Panc1 (cell line): ENCODE measurements around the gene FLRT1. TPM values are rescaled to one million over a fixed set of nuclear protein-coding genes. Genes with fewer than 3 reads are reported as not detected.

ENCODE experiments used
- ATAC-seq: fragments of 200-7000 bp; cut with Tn5 transposase; 2 replicates; pipeline ENCODE4 v1.9.1; 2020; ENCODE audit warnings: mild to moderate bottlenecking, moderate library complexity
- BruUV-seq: library from RNA; stranded (reverse); fragments of 400-500 nt; replicated peaks from 2 replicates; lab custom pipeline; 2021; lab: Mats Ljungman, UMichigan
- CTCF ChIA-PET: fragments of 300-600 bp; sonication (Branson Sonifier 250); formaldehyde crosslinking; loops from one replicate; lab custom pipeline; 2022; ENCODE audit warnings: antibody characterized with exemption; lab: Charles Lee
- POLR2A ChIA-PET: fragments of 300-600 bp; sonication (Branson Sonifier 250); formaldehyde crosslinking; loops from one replicate; lab custom pipeline; 2022; ENCODE audit warnings: antibody characterized with exemption; lab: Charles Lee
- DNase-seq: peaks from one replicate; pipeline ENCODE4 v3.0.0-alpha.2; 2010; ENCODE audit warnings: low read depth, low spot score
- H3K27ac ChIP-seq: 2 replicates; pipeline ENCODE4 v1.5.1; 2011; ENCODE audit warnings: mild to moderate bottlenecking, low read length, inconsistent platforms
- H3K27me3 ChIP-seq: fragments of 200-500 bp; sonication (Bioruptor generic); 2 replicates; pipeline ENCODE4 v1.6.0; 2014; ENCODE audit warnings: low read length, inconsistent platforms; ENCODE audit not compliant: control insufficient read depth, insufficient read depth
- H3K36me3 ChIP-seq: fragments of 200-500 bp; sonication (Bioruptor generic); 2 replicates; pipeline ENCODE4 v1.5.1; 2014; ENCODE audit warnings: inconsistent platforms, mild to moderate bottlenecking, low read length, moderate library complexity; ENCODE audit not compliant: control insufficient read depth, insufficient read depth
- H3K4me1 ChIP-seq: 2 replicates; pipeline ENCODE4 v1.5.1; 2011; ENCODE audit warnings: inconsistent platforms, mild to moderate bottlenecking, low read length, moderate library complexity; ENCODE audit not compliant: control insufficient read depth, insufficient read depth
- H3K4me3 ChIP-seq, 2 experiments: 2 replicates each; pipeline ENCODE4 v1.5.1; 2011 to 2012; ENCODE audit warnings: low read depth in 2 of 2, low read length in 2 of 2, mild to moderate bottlenecking in 2 of 2, inconsistent platforms in 1 of 2, moderate library complexity in 1 of 2
- H3K9me3 ChIP-seq: fragments of 200-500 bp; sonication (Bioruptor generic); 2 replicates; pipeline ENCODE4 v1.5.1; 2014; ENCODE audit warnings: low read depth, mild to moderate bottlenecking, inconsistent platforms, low read length, moderate library complexity; ENCODE audit not compliant: control insufficient read depth, insufficient read depth
- POLR2AphosphoS5 ChIP-seq: IDR thresholded peaks from 2 replicates; pipeline ENCODE4 v1.6.1; 2012; ENCODE audit warnings: mild to moderate bottlenecking, low read depth, low read length, moderate library complexity
- SIN3A ChIP-seq: IDR thresholded peaks from 2 replicates; pipeline ENCODE4 v1.6.1; 2012; ENCODE audit warnings: low read depth, mild to moderate bottlenecking, low read length, moderate library complexity, borderline replicate concordance; ENCODE audit not compliant: insufficient read depth
- TCF7L2 ChIP-seq: IDR thresholded peaks from 2 replicates; pipeline ENCODE4 v1.6.1; 2011; ENCODE audit warnings: mild to moderate bottlenecking, low read depth, low read length, inconsistent platforms
- in situ Hi-C: cut with HindIII; loops from 2 replicates; pipeline ENCODE4 v1.10.0; 2016; ENCODE audit warnings: low sequenced_read_pairs, low pct_unique_long_range_greater_than_20kb
- intact Hi-C: fragments of 100-400 bp; cut with micrococcal nuclease; formaldehyde crosslinking; loops from one replicate; pipeline ENCODE4 v1.10.0; 2022; ENCODE audit not compliant: unreplicated experiment
- total RNA-seq: library from RNA; stranded (reverse); gene quantifications from one replicate; pipeline ENCODE4 v1.2.1, GENCODE V29; 2021; ENCODE audit not compliant: unreplicated experiment
- TF ChIP-seq, protein P1 (sequence below), 2 experiments: IDR thresholded peaks; 2 replicates each; pipeline ENCODE4 v1.6.1; 2011 to 2012; ENCODE audit warnings: low read depth in 2 of 2, control low read depth in 1 of 2, low read length in 1 of 2, mild to moderate bottlenecking in 1 of 2, moderate library complexity in 1 of 2; ENCODE audit not compliant: insufficient read depth in 1 of 2
- TF ChIP-seq, protein P2 (sequence below): fragments of 450-650 bp; IDR thresholded peaks from 2 replicates; pipeline ENCODE4 v1.5.1; 2017; ENCODE audit warnings: mild to moderate bottlenecking

The FLRT1 gene
- total RNA-seq, 1 experiment from 2014 or later: 0.51 TPM

DNA sequence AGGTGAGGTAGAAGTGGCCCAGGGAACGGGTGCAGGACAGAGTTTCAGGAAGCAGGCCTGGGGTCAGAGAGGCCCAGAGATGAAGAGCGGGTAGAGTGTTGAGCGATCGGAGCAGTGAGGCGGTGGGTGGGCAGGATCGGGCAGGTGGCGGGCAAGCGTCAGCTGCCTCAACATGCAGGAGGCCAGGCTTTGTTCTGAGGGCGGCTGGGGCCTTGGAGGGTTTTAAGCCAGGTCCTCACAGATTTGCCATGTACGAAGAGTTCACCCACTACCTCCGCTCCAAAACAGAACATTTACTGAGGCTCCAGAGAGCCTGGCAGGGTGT lies 29.4 kb downstream of the FLRT1 start:
- DNase-seq (no peak), ATAC-seq (no peak)
- POLR2A ChIA-PET: no interaction called here
- H3K27me3 ChIP-seq: no peaks in the 10 kb centered on the region
- H3K36me3 ChIP-seq: no peaks in the 10 kb centered on the region
- intact Hi-C loops: no loop called here
- H3K27ac ChIP-seq: no peak overlapping the region
- no peaks in the 10 kb centered on the region for H3K4me1 ChIP-seq
- TF ChIP-seq, protein P1, sequence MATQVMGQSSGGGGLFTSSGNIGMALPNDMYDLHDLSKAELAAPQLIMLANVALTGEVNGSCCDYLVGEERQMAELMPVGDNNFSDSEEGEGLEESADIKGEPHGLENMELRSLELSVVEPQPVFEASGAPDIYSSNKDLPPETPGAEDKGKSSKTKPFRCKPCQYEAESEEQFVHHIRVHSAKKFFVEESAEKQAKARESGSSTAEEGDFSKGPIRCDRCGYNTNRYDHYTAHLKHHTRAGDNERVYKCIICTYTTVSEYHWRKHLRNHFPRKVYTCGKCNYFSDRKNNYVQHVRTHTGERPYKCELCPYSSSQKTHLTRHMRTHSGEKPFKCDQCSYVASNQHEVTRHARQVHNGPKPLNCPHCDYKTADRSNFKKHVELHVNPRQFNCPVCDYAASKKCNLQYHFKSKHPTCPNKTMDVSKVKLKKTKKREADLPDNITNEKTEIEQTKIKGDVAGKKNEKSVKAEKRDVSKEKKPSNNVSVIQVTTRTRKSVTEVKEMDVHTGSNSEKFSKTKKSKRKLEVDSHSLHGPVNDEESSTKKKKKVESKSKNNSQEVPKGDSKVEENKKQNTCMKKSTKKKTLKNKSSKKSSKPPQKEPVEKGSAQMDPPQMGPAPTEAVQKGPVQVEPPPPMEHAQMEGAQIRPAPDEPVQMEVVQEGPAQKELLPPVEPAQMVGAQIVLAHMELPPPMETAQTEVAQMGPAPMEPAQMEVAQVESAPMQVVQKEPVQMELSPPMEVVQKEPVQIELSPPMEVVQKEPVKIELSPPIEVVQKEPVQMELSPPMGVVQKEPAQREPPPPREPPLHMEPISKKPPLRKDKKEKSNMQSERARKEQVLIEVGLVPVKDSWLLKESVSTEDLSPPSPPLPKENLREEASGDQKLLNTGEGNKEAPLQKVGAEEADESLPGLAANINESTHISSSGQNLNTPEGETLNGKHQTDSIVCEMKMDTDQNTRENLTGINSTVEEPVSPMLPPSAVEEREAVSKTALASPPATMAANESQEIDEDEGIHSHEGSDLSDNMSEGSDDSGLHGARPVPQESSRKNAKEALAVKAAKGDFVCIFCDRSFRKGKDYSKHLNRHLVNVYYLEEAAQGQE (IDR thresholded peaks at IDR 0.05; ENCODE audit: insufficient read depth in 1 of 2, low read depth in 2 of 2, low read length in 1 of 2): no peak
- TF ChIP-seq SIN3A (no peak), POLR2AphosphoS5 (no peak), TCF7L2 (no peak)
- TF ChIP-seq, protein P2, sequence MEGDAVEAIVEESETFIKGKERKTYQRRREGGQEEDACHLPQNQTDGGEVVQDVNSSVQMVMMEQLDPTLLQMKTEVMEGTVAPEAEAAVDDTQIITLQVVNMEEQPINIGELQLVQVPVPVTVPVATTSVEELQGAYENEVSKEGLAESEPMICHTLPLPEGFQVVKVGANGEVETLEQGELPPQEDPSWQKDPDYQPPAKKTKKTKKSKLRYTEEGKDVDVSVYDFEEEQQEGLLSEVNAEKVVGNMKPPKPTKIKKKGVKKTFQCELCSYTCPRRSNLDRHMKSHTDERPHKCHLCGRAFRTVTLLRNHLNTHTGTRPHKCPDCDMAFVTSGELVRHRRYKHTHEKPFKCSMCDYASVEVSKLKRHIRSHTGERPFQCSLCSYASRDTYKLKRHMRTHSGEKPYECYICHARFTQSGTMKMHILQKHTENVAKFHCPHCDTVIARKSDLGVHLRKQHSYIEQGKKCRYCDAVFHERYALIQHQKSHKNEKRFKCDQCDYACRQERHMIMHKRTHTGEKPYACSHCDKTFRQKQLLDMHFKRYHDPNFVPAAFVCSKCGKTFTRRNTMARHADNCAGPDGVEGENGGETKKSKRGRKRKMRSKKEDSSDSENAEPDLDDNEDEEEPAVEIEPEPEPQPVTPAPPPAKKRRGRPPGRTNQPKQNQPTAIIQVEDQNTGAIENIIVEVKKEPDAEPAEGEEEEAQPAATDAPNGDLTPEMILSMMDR: no peak
- no peaks in the 10 kb centered on the region for H3K9me3 ChIP-seq
- CTCF ChIA-PET: no interaction called here
- BruUV-seq: no TSS peak
- in situ Hi-C loops: no loop called here
- no peak overlapping the region for H3K4me3 ChIP-seq

DNA sequence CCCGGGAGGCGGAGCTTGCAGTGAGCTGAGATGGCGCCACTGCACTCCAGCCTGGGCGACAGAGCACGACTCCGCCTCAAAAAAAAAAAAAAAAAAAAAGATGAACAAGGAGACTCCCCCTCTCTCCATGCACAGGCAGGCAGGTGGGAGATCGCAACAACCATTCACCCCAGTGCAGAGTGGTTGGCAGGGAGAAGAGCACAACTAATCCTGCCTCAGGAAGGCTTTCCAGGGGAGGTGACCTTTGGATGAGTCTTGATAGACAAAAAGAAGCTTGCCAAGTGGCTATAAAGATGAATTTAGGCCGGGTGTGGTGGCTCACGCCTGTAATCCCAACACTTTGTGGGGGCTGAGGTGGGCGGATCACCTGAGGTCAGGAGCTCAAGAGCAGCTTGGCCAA lies 30.0 kb downstream of the FLRT1 start:
- Histone ChIP-seq H3K4me3 (no peak overlapping the region), H3K27ac (no peak overlapping the region), H3K27me3 (no peaks in the 10 kb centered on the region), H3K36me3 (no peaks in the 10 kb centered on the region), H3K9me3 (no peaks in the 10 kb centered on the region), H3K4me1 (no peaks in the 10 kb centered on the region)
- ATAC-seq: no peak
- TF ChIP-seq POLR2AphosphoS5 (no peak), SIN3A (no peak), TCF7L2 (no peak)
- TF ChIP-seq, protein P2: no peak
- TF ChIP-seq, protein P1 (IDR thresholded peaks at IDR 0.05; ENCODE audit: insufficient read depth in 1 of 2, low read depth in 2 of 2, low read length in 1 of 2): no peak
- POLR2A ChIA-PET: no interaction called here
- no TSS peak for BruUV-seq
- in situ Hi-C loops (no loop called here), intact Hi-C loops (no loop called here)
- CTCF ChIA-PET: interaction anchor here (0.7 kb wide), 1 partner anchor 82 kb away, joined by 3 read pairs; no protein-coding TSS in a partner anchor
- DNase-seq: no peak
